HG02610 (cell line): ENCODE data around the gene FEM1A.
A peak's percentile ranks its signal among the peaks of the same experiment; 100 is the strongest.
"Not testable (repeated sequence)": the region's sequence is repeated elsewhere in the genome, so short reads cannot be mapped to it uniquely, and the experiment has no call there.

ENCODE experiments used
- ATAC-seq: cut with Tn5 transposase; IDR thresholded peaks from one replicate; pipeline ENCODE4 v1.9.1; 2021; ENCODE audit warnings: mild to moderate bottlenecking, moderate library complexity; ENCODE audit not compliant: unreplicated experiment

The FEM1A gene

DNA sequence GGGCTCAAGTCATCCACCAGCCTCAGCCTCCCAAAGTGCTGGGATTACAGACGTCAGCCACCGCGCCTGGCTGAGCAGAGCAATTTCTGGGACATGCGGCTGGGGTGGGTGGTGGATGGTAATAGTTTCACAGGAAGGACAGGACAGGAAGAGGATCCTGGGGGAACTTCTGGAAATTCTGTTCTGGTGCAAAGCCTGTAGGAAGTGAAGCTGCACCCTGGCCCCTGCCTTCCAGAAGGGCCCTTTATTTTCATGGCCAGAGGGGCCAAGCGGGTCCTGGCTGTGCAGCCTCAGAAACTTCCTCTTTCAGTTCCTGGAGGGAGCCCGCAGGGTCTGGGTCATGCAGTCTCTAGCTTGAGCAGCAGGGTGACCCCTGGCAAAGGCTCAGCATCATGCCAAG is 15.7 kb downstream of the FEM1A start:
- ATAC-seq = no peak

DNA sequence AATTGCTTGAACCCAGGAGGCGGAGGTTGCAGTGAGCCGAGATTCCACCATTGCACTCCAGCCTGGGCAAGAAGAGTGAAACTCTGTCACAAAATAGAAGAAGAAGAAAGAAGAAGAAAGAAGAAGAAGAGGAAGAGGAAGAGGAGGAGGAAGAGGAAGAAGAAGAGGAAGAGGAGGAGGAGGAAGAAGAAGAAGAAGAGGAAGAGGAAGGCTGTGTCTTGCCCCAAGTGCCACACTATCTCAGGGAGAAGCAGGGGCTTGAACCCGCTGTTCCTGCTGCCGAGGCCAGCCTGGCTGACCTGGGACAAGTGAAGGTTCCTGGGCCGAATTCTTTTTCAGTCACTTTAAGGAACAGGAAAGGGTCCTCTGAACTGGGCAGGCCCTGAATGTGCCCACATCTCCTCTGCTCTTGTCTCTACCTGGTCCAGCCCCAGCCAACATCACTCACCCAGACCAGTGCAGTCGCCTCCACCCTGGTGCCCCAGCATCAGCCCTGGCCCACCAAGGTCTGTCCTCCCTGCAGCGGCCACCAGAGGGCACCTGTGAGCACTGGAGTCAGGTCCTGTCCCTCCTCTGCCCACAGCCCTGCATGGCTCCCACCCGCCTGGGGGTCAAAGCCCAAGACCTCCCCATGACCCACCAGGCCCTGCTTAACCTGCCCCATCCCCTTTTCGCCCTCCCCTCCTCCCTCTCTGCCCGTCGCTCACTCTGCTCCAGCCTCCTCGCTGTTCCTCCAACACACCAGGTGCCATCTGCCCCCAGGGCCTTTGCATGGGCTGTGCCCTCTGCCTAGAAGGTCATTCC is 20.0 kb downstream of the FEM1A start:
- ATAC-seq = no peak

DNA sequence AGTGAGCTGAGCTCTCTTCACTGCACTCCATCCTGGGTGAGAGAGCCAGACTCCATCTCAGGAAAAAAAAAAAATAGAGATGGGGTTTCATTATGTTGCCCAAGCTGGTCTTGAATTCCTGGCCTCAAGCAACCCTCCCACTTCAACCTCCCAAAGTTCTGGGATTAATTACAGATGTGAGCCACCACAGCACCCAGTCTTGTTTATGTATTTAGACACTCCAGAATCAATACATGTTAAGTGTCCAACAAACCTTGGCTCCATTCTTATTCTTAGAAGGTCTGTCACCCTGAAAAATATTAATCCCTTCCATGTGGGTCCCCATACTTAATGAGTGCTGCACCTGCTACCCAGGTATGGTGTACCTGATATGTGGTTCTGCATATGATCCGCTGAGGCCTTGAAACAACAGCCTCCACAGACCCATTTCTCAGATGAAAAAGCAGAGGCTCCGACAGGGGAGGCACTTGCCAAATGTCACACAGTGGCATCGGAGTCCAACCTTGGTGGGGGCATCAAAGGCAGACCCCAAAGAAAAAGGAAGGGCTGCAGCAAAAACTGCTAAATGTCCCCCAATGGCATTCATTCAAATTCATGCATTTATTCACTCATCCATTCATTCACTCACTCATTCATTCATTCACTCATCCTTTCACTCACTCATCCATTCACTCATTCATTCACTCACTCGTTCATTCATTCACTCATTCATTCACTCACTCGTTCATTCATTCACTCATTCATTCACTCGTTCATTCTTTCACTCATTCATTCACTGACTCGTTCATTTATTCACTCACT is 23.3 kb downstream of the FEM1A start:
- ATAC-seq = no peak

DNA sequence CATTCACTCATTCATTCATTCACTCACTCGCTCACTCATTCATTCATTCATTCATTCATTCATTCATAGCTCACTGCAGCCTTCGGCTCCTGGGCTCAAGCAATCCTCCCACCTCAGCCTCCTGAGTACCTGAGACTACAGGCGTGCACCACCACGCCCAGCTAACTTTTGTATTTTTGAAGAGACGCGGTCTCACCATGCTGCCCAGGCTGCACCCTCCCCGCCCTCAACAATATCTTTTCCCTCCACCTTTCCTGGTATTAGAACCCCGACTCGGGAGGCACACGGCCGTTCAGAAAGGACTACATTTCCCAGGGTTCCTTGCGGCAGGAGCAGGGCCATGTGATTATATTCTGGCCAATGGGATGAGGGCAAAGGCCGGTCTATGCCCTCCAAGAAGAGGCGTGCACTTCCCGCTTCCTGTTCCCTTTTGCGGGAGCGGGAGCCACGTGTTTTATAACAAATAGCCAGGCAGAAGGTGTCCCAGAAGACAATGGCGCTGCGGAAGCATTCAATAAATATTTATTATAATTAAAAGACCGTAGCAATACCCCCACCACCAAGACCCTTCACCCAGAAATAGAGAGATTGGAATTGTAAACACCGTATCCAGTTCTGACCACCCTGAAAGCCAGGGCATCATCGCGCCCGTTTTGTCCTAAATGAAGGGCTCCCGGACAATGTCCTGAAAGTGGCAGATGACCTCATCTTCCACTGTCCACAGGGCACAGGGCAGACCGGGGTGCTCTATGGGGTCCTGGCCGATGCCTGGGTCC is 24.1 kb downstream of the FEM1A start:
- peak; percentile 69 for ATAC-seq

DNA sequence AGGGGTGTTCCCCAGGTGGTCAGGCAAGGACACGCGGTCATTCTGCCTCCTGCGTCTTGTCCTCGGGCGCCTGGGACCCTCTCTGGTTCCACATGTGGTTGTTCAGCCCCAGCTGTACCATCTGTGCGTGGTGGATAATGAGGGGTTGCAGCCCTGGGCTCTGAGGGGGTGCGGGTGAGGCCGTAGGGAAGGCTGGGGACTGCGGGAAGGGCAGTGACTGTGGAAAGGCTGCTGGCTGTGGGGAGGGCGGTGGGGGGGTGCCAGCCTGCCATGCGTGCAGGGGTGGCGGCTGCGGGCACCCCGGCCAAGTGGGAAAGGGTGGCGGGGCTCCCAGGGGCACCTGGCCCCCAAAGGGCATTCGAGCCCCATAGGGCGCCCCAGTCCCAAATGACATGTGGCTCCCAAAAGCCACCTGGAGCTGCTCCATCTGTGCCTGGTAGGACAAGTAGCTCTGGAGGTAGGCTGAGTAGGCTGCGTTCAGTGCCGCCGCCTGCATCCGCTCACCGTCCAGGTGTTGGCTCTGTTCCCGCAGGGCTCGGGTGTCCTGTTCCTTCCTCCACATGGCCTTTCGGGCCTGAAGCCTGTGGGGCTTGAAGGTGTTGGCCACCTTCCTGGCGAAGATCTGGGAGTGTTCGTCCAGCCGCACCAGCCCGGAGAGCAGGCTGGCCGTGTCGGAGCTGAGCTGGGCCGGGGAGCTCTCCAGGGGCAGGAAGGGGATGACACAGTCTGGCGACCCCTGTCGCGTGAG is 24.8 kb downstream of the FEM1A start:
- no peak for ATAC-seq

DNA sequence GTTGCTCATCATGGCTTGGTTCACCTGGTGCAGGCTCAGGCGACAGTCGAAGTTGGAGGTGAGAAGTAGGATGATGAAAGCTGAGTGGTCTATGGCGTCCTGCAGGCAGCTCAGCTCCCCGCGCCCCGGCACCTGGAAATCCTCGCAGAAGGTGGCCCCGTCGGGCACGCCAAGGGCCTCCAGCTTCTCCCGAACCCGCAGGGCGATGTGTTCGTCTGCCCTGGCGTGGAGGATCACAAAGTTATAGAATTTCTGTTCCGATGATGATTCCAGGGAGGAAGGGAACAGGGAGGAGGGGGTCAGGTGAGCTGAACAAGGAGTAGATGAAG is 25.4 kb downstream of the FEM1A start:
- ATAC-seq = no peak

DNA sequence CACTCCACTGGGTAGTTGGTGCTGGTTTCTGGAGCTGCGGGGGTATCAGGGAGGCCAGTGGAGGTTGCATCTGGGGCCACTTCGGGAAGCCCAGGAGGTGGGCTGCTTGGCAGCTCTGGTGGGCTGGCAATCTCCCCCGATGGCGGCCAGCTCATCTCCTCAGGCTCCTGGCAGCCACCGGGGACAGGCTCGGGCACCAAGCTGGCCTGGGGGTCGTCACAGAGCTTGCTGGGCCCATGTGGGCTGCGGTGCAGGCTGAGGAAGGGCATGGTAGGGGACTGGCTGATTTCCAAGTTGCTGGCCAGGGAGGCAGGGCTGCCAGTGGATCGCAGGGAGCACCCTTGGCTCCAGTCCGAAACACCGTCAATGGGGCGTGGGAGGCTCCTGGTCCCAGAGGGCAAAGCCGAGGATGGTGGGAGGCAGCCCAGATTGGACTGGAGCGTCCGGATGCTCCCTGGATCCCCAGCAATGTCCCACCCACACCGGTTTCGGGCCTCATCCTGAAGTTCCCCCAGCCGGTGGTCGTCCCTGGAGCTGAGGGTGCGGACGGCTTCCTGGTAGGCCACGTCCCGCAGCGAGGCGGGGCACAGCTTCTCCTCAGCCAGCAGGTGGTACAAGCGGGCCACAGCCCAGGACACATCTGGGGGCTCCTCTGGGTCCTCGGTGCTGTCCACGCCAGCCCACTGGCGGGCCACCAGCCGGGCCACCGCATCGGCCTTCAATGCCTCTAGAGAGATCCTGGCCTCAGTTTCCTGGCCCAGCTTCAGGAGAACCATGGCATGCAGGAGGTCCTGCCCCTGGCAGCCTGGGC is 26.1 kb downstream of the FEM1A start:
- no peak for ATAC-seq

DNA sequence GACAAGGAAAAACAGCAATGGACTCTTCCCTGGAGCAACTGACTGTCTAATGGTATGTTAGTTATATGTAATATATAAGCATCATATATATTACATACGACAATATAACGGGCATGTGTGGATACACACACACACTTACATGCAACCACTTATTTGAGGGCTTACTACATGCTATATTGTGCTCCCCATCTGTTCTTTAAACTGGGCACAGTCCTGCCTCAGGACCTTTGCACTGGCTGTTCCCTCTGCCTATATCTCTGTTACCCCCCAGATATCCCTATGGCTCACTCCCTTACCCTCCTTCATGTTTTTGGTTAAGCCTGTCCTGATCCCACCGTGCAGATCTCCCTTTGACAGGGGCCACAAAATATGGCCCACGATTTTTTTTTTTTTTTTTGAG is 29.7 kb downstream of the FEM1A start:
- no peak for ATAC-seq

DNA sequence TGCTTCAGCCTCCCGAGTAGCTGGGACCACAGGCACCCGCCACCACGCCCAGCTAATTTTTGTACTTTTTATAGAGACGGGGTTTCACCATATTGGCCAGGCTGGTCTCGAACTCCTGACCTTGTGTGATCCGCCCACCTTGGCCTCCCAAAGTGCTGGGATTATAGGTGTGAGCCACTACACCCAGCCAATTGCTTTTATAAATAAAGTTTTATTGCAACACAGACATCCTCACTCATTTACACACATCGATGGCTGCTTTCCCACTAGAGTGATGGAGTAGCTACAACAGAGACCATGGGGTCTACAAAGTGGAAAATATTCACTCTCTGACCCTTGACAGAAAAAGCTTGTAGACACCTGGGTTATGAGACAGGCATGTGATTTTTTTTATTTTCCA is 30.8 kb downstream of the FEM1A start:
- ATAC-seq = not testable (repeated sequence)

DNA sequence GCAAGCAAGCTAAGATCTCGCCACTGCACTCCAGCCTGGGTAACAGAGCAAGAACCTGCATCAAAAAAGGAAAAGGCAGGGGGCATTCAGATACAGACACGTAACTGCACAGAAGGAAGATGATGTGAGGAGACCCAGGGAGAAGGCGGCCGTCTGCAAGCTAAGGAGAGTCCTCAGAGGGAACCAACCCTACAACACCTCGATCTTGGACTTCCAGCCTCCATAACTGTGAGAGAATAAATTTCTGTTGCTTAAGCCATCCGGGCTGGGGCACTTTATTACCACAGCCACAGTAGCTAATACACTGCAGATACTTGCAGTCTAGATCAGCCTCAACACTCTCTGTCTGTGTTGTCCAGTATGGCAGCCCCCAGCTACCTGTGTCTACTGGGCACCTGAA is 32.0 kb downstream of the FEM1A start:
- ATAC-seq = no peak

DNA sequence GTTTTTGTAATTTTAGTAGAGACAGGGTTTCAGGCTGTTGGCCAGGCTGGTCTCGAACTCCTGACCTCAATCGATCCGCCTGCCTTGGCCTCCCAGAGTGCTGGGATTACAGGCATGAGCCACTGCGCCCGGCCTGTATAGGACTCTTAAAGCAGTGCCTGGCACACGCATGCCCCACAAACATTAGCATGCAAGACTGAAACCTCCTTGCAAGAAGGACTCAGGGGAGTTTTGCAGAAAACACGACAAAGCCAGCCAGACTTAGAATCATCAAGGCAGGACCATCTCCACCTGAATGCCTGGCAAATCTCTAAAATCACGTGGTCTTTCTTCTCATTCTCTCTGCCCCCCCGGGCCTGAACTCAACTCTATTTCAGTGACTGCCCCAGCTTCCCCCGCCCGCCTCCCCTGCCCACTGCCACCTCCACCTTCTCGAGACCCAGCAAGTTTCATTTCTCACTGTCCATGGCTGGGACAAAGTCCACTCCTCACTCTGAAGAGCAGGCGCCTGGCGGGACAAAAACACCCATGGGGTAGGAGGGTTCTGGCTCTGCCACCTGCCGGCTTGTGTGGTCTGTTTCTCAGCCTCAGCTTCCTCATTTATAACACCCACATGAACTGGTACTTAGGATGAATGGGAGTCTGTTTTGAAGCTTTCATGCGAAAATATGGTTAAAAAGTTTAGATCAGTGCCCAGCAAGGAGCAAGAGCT is 37.6 kb downstream of the FEM1A start:
- no peak for ATAC-seq

DNA sequence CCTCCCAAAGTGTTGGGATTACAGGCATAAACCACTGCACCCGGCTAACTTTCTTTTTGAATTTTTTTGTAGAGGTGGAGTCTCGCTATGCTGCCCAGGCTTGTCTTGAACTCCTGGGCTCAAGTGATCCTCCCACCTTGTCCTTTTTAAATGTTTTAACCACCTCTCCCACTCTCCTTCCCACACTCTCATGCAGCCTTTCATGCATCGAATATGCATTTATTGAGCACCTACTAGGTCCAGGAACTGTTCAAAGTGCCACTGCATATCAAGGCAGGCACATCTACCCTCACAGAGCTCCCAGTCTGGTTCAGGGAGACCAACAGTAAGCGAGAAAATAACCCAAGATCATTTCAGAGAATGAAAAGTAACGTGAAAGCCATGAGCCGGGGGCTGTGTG is 38.8 kb downstream of the FEM1A start:
- no peak for ATAC-seq

DNA sequence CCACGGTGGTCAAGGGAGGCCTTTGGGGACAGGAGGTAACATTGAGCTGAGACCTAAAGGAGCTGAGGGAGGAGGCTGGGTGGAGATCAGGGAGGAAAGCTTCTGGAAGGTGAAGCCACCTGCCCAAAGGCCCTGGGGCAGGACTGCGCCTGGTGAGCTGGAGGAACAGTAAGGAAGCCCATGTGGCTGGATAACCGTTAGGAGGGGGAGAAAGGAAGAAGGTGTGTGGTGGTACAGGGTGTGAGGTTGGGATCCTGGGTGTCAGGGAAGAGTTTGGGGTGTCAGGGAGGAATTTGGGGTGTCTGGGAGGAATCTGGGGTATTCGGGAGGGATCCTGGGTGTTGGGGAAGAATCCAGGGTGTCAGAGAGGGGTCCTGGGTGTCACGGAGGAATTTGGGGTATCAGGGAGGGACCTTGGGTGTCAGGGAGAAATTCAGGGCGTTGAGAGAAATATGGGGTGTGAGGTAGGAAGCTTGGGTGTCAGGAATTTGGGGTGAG is 39.3 kb downstream of the FEM1A start:
- no peak for ATAC-seq

DNA sequence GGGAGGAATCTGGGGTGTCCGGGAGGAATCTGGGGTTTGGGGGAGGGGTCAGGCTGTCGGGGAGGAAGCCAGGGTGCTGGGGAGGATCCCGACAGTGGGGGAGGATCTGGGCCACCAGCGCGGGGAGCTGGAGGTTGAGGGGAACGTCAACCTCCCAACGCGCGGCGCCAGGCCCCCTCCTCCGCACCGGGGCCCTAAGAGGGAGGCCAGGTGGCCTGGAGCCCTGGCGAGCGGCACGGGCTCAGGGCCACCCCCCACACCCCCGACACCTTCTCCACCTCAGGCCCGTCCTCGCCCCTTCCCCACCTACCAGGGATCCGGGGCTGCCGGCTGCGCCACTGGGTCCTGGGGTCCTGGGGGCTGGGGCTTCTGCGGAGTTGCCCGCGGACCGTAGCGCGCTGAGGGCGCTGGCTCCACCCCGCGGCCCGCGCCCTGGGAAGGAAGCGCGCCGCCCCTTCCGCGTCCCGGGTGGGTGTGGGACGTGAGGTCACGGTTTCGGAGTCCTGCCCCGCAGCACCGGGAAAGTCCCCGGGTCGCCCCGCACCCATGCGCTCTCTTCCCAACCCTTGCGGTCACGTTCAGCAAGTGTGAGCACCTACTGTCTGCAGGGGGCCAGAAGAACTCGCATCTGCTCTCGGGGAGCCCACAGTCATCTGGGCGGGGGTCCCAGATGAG is 39.9 kb downstream of the FEM1A start, which contains the start of gene TICAM1:
Gene TICAM1 (minus strand): TSS at position 409 of the 675 bp plus-strand sequence. CDS start 13,335 bp downstream, outside the sequence.
- peak; percentile 75 for ATAC-seq

DNA sequence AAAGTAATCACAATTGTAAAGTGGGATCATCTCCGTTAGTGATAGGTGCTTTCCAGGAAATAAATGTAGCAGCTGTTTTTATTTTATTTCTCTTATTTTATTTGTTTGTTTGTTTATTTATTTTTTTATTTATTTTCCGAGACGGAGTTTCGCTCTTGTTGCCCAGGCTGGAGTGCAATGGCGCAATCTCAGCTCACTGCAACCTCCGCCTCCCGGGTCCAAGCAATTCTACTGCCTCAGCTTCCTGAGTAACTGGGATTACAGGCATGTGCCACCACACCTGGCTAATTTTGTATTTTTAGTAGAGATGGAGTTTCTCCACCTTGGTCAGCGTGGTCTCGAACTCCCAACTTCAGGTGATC is 40.4 kb downstream of the FEM1A start:
- not testable (repeated sequence) for ATAC-seq

DNA sequence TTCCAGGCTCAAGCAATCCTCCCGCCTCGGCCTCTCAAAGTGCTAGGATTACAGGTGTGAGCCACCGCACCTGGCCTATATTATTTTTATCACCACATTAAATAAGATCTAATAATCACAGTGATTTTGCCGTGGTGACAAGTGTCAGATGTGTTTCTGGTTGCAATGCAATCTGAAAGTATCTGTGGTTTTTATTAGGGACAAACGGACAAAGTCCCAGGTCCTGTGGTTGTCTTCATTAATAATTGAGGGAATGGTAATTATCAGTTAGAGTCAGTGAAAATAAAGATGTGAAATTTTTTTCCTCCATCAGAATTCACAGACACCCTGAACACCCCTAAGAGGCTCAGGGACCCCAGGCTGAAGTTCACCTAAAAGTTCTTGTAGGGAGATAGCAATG is 41.2 kb downstream of the FEM1A start:
- no peak for ATAC-seq

DNA sequence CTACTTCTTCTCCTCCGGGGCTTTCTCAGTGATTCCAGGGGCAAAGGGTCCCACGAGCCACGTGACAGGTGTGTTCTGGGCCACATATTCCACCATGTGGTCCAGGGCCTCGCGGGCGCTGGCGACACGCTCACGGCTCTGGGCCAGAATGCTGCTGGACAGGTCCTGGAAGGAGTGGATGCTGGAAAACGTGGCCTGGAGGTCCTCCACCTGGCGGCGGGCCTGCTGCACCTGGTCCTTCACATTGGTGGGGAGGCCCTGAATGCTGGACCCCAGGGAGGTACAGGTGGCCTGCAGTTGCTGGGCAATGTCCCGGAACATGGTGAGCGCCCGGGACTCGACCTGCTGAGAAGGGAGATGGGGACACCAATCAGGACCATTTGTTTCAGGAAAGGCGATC is 47.7 kb downstream of the FEM1A start:
- ATAC-seq = no peak

DNA sequence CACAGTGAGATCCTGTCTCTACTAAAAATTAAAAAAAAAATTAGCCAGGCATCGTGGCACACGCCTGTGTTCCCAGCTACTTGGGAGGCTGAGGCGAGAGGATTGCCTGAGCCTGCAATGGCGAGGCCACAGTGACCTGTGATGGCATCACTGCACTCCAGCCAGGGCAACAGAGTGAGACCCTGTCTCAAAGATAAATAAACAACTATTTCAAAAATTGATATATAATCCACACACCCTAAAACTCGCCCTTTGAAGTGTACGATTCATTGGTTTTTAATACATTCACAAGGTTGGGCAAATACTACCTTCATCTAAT is 52.1 kb downstream of the FEM1A start:
- ATAC-seq = no peak
